Dermis blood vessel endothelial cell (primary cell): Measurements from ENCODE around the gene STC2. TPM values are rescaled to one million over a fixed set of nuclear protein-coding genes. Genes with fewer than 3 reads are reported as not detected.
"Not testable (repeated sequence)": the region's sequence is repeated elsewhere in the genome, so short reads cannot be mapped to it uniquely, and the experiment has no call there.

Experiments
- DNase-seq: peaks from one replicate; pipeline ENCODE4 v3.0.0; 2010
- total RNA-seq: library from RNA; depleted of rRNA; stranded (reverse); fragments of >200 nt; gene quantifications from 2 replicates; pipeline ENCODE4 v1.2.3, GENCODE V29; 2014

The STC2 gene
- total RNA-seq, 1 donor from 2014 or later, result 39.3 TPM

GRCh38 chr5:173294673-173295320 lies 33.4 kb downstream of the STC2 start:
- peak; percentile 37 for DNase-seq

GRCh38 chr5:173293817-173294672 lies 34.2 kb downstream of the STC2 start:
- DNase-seq, result peak; percentile 82

GRCh38 chr5:173291722-173292658 lies 36.2 kb downstream of the STC2 start:
- peak; percentile 43 for DNase-seq

GRCh38 chr5:173290477-173291131 lies 37.6 kb downstream of the STC2 start:
- DNase-seq, result no peak

GRCh38 chr5:173289372-173289771 lies 38.8 kb downstream of the STC2 start:
- no peak for DNase-seq

- no peak for DNase-seq
Measured at GRCh38 chr5:173288632-173289031, 39.6 kb downstream of the STC2 start.

- no peak for DNase-seq
Measured at GRCh38 chr5:173287086-173287485, 41.1 kb downstream of the STC2 start.

- not testable (repeated sequence) for DNase-seq
Measured at GRCh38 chr5:173284343-173284958, 43.8 kb downstream of the STC2 start.

- DNase-seq, result peak; percentile 81
Measured at GRCh38 chr5:173283318-173284288, 44.6 kb downstream of the STC2 start.

- no peak for DNase-seq
Measured at GRCh38 chr5:173282916-173283315, 45.3 kb downstream of the STC2 start.

GRCh38 chr5:173281910-173282309 lies 46.3 kb downstream of the STC2 start:
- DNase-seq, result peak; percentile 54

GRCh38 chr5:173279166-173279565 lies 49.0 kb downstream of the STC2 start:
- DNase-seq, result no peak

- no peak for DNase-seq
Measured at GRCh38 chr5:173278641-173279040, 49.6 kb downstream of the STC2 start.

GRCh38 chr5:173278172-173278571 lies 50.0 kb downstream of the STC2 start:
- no peak for DNase-seq

GRCh38 chr5:173274771-173275170 lies 53.4 kb downstream of the STC2 start:
- DNase-seq, result no peak

GRCh38 chr5:173271419-173271818 lies 56.8 kb downstream of the STC2 start:
- no peak for DNase-seq

- no peak for DNase-seq
Measured at GRCh38 chr5:173268750-173269432, 59.3 kb downstream of the STC2 start.

GRCh38 chr5:173265433-173265832 lies 62.8 kb downstream of the STC2 start:
- DNase-seq, result no peak
